ENCODE data around the gene EIF3J.
"Not testable (repeated sequence)": the region's sequence is repeated elsewhere in the genome, so short reads cannot be mapped to it uniquely, and the experiment has no call there.

EIF3J gene, protein sequence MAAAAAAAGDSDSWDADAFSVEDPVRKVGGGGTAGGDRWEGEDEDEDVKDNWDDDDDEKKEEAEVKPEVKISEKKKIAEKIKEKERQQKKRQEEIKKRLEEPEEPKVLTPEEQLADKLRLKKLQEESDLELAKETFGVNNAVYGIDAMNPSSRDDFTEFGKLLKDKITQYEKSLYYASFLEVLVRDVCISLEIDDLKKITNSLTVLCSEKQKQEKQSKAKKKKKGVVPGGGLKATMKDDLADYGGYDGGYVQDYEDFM

DNA sequence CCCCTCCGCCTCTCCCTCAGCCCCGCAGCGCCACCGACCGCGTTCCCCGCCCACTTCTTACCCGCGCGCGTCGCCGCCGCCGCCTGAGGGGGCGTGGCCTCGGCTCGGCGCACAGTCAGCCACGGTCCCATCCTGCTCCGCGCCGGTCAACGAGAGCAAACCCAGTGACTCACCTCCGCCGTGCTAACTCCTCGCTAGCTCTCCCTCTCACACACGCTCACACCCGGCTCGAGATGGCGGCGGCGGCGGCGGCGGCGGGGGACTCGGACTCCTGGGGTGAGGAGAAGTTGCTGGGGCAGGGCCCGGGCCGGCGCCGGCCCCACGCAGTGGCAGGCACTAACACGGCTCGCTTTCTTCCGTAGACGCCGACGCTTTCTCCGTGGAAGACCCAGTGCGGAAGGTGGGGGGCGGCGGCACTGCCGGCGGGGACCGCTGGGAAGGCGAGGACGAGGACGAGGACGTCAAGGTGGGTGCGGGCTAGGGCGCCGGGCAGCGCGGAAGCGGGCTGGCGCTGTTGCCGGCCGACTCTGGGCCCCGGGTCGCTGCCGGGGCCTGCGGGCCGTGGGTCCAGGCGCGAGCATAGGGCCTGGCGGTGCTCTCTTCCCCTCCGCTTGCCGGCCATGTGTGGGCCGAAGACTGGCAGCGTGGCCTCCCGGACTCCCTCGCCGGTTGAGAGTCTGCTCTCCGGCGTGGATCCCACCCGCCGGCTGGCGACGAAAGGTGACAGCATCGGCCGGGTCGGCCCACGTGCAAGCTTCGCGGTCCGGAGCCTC lies at the start of gene EIF3J:
TSS of gene EIF3J (plus strand) at position 186 of the 773 bp plus-strand sequence. CDS start at position 234, 48 bp downstream.
- DNase-seq, result peak; percentile 92

DNA sequence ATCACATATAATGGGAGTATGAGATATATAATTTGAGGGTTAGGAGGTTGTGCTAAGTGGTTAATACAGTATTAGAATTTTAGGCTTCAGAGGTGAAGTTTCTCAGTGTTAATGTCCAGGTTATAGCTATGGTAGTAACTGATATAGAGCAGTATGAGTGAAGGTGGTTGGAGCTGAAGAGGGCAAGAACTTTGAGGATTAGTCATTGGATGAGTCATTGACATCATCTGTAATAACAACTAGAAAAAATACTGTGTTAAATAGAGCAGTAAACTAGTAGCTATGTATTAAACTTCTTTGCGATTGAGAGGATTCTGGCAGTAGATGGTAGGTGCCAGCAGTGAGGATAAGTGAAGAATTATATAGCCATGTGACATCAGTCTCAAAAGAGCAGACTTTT lies 47.5 kb upstream of the EIF3J start:
- no peak for DNase-seq

GRCh38 chr15:44490622-44491021 lies 46.3 kb upstream of the EIF3J start:
- no peak for DNase-seq

- no peak for DNase-seq
These were observed 44.9 kb upstream of the EIF3J start for GRCh38 chr15:44492040-44492439.

- DNase-seq, result no peak
These were observed 44.3 kb upstream of the EIF3J start for GRCh38 chr15:44492672-44493071.

DNA sequence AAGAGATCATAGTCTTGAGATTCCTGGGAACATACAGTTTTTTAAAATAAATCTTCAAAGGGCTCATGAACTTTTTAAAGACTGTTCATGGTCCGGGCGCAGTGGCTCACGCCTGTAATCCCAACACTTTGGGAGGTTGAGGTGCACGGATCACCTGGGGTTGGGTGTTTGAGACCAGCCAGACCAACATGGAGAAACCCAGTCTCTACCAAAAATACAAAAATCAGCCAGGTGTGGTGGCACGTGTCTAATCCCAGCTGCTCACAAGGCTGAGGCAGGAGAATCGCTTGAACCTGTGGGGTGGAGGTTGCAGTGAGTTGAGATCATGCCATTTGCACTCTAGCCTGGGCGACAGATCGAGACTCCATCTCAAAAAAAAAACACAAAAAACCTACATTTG lies 41.4 kb upstream of the EIF3J start:
- no peak for DNase-seq

DNA sequence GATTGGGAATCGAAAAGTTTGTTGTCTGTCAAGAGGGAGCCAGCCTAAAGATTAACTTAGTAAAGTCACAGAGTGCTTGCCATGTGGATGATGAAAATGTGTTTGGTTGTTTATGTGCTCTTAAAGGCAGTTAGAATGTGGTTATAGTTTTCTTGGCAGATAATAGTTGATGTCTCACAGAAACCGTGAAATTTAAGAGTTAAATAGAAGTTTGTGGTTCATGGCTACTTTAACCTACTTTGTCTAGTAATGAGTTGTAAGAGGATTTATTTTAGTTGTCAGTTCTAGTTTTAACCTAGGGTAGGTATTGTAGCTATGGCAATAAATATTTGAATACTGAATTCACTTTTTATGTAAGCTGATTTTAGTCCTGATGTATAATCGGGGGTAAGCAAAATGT lies 36.4 kb upstream of the EIF3J start:
- DNase-seq, result no peak

- no peak for DNase-seq
These were observed 35.1 kb upstream of the EIF3J start for GRCh38 chr15:44501768-44502366.

- no peak for DNase-seq
These were observed 20.5 kb upstream of the EIF3J start for GRCh38 chr15:44516436-44516835.

GRCh38 chr15:44519537-44519936 lies 17.4 kb upstream of the EIF3J start:
- no peak for DNase-seq

GRCh38 chr15:44525018-44525417 lies 11.9 kb upstream of the EIF3J start:
- no peak for DNase-seq

DNA sequence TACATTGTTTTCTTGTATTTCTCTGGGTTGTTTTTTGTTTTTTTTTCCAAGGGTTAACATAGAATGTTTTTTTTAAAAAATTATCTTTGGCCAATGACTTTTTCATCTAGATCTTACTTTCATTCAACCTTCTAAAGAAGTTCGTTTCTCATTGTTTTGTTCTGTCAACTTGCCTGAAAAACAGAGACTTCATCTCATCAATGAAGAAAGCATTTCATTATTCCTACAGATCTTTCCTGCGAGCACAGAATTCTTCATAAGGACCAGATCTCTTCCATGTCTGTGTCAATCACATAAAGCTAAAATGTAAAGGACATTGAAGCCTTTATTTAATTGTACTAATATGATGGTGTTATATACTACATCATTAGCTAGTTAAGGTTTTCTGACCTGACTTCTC lies 9.7 kb upstream of the EIF3J start:
- DNase-seq, result no peak

DNA sequence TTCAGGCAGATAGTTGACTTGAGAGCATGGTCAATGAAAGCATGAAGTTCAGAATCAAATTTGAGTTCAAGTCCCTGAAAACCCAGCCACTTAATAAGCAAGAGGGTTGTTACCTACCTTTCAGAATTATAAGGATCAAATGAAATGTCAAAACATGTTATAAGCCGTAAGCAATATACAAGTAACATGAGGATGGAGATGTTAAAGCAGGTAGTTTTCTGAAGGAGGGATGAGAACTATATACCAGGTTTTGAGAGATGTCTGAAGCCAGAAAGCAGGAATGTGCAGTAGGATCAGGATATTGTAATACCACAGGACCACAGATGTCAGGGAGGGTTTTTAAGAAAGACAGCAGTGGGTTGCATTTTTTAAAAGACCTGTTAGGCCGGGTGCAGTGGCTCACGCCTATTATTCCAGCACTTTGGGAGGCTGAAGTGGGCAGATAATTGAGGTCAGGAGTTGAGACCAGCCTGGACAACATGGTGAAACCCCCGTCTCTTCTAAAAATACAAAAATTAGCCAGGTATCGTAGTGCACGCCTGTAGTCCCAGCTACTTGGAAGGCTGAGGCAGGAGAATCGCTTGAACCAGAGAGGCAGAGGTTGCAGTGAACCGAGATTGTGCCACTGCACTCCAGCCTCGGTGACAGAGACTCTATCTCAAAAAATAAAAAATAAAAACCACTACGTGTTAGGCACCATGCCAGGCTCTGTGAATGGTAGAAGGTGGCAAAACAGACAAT lies 6.9 kb upstream of the EIF3J start:
- DNase-seq, result no peak

DNA sequence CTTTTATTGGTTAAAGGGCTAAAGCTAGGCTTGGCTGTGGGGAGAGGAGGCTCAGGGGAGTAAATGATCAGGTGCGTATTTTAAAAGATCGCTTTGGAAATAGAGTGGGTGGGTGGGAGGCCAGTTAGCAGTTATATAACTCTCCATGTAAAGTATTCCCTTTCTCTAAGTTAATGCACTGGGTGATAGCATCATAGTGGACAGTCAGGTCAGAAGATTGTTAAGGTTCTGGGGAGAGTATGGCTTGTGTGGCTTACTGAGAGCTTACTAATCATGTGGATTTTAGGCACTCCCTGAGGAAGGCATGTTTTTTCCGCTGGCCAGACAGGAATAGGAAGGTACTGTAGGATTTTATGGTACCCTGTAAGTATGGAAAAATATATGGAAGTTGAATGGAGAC lies 6.3 kb upstream of the EIF3J start:
- no peak for DNase-seq

- not testable (repeated sequence) for DNase-seq
These were observed 4.7 kb upstream of the EIF3J start for GRCh38 chr15:44532275-44532674.

DNA sequence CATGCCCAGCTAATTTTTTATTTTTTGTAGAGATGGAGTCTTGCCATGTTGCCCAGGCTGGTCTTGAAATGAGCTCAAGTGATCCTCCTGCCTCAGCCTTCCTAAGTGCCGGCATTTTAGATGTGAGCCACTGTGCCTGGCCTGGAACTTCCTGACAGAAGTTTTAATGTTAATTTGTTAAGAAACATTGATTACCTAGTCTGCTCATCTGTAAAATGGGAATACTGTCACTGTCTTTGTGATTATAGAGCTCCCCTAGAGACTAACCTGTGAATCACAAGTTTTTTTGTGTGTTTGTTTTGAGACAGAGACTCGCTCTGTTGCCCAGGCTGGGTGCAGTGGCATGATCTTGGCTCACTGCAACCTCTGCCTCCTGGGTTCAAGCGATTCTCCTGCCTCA lies 4.3 kb upstream of the EIF3J start:
- DNase-seq, result no peak

GRCh38 chr15:44535092-44535491 lies 1.9 kb upstream of the EIF3J start:
- DNase-seq, result no peak

- DNase-seq, result peak; percentile 25
These were observed 1.2 kb upstream of the EIF3J start for GRCh38 chr15:44535523-44536301.

DNA sequence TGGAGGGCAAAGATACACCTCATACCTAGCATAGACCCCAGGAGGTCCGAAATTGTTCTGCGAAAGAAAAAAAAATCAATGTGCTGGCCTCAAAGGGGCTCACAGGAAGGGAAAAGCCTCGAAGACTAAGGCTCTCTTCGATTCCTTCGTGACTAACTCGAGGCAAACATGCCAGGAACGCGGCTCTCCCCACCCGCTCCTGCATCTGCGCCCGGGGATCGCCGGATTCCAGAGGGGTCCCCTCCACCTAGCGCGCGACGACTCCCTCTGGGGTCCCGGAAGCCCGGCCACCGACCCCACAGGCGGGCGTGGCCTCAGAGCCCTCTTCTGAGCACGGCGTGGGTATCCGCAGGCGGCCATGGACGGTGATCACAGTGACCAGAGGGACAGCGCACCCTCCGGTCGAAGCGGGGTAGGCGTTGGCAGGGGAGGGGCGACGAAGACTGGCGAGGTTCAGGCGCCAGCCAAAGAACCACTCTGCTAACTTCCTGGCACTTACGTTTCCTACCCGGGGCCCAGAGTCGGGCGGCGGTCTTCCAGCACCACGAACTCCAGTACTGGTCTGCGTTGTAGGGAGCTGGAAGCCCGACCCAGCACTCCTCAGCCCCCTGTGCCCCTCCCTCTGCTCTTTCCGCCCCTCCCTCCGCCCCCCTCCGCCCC lies 515 bp upstream of the EIF3J start:
- DNase-seq, result no peak

DNA sequence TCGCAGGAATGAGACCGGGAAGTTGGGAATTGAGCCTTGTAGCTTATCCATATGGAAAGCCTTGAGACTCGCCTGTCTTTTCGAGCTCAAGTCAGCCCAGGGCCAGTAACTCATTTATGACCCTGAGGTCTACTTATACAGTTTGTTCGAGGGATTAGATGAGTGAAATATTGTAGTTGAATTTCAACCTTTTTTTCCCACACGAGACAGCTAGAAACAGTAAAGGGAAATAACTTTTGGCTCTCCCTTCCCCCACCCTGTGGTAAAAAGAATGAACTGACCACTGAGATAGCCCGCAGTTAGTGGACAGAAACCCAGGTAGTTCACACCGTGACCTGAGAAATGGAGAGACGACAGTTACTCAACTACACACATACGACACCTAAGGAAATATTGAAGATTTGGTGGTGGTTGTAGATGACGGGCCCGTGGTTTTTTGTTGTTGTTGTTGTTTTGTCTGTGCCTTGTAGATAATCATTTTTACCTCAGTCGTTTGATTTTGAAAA lies 841 bp downstream of the EIF3J start:
- DNase-seq, result no peak

DNA sequence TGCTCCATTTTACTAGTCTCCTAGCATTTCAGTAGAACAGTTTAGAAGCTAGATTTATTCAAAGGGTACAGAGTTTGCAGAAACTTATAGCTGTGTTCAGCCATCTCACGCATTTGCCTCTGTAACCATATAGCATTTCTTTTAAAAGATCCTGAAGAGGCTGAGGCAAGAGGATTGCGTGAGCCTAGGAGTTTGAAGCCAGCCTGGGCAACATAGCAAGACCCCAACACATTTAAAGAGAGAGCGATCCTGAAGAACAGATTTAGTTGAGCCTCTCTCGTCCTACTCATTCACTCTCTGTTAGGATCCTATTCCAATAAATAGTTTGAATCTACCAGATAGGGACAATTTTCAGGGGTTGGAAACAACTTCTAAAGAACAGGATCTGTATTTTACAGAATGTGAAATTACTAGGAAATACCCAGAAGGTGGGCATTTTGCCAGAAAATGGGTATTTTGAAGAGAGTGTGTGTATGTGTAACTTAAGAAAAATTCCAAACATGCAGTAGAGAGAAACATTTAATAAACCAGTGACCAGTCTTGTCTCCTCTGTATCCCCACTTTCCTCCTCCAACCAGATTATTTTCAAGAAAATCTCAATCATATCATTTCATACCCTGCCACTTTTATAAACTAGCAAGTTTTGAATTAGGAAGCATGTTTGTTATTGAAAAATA lies 4.5 kb downstream of the EIF3J start:
- DNase-seq, result no peak

All from activated gamma-delta T cell treated with Interleukin-2 at 50 U/mL for 16 hours (primary cell).